ENCODE results near the gene RGS3.

Gene RGS3

GRCh38 chr9:113563826-113564497 lies 100.4 kb downstream of the RGS3 start:
- Histone ChIP-seq H3K4me3 (ENCODE audit: low read depth in 1 of 2, low read length in 2 of 2) (peak overlapping the region in 1 of 2 donors; percentile 78), H3K27ac (ENCODE audit: low read depth, low read length) (peak overlapping the region; percentile 83), H3K9me3 (ENCODE audit: low read length) (no peaks in the 10 kb centered on the region), H3K27me3 (ENCODE audit: control insufficient read depth in 1 of 2, insufficient read depth in 2 of 2, low read length in 2 of 2) (no peaks in the 10 kb centered on the region), H3K9ac (ENCODE audit: low read length) (peak overlapping the region; percentile 19), H3K4me1 (ENCODE audit: insufficient read depth, low read length) (peaks cover 58% of the 10 kb centered on the region), H3K36me3 (ENCODE audit: insufficient read depth, low read length) (no peaks in the 10 kb centered on the region)

GRCh38 chr9:113564498-113565237 lies 101.1 kb downstream of the RGS3 start:
- Histone ChIP-seq H3K27me3 (ENCODE audit: control insufficient read depth in 1 of 2, insufficient read depth in 2 of 2, low read length in 2 of 2) (no peaks in the 10 kb centered on the region), H3K36me3 (ENCODE audit: insufficient read depth, low read length) (no peaks in the 10 kb centered on the region), H3K4me1 (ENCODE audit: insufficient read depth, low read length) (peaks cover 55% of the 10 kb centered on the region), H3K27ac (ENCODE audit: low read depth, low read length) (peak overlapping the region; percentile 83), H3K9ac (ENCODE audit: low read length) (peak overlapping the region; percentile 31), H3K9me3 (ENCODE audit: low read length) (no peaks in the 10 kb centered on the region), H3K4me3 (ENCODE audit: low read depth in 1 of 2, low read length in 2 of 2) (peak overlapping the region; percentile 51 to 78)

- Histone ChIP-seq H3K27ac (ENCODE audit: low read depth, low read length) (peak overlapping the region; percentile 83), H3K4me1 (ENCODE audit: insufficient read depth, low read length) (peaks cover 53% of the 10 kb centered on the region), H3K9me3 (ENCODE audit: low read length) (no peaks in the 10 kb centered on the region), H3K27me3 (ENCODE audit: control insufficient read depth in 1 of 2, insufficient read depth in 2 of 2, low read length in 2 of 2) (no peaks in the 10 kb centered on the region), H3K4me3 (ENCODE audit: low read depth in 1 of 2, low read length in 2 of 2) (peak overlapping the region; percentile 51 to 78), H3K9ac (ENCODE audit: low read length) (peak overlapping the region; percentile 31), H3K36me3 (ENCODE audit: insufficient read depth, low read length) (no peaks in the 10 kb centered on the region)
Observed at GRCh38 chr9:113566016-113566711, 102.6 kb downstream of the RGS3 start.

- Histone ChIP-seq H3K27me3 (ENCODE audit: control insufficient read depth in 1 of 2, insufficient read depth in 2 of 2, low read length in 2 of 2) (no peaks in the 10 kb centered on the region), H3K4me3 (ENCODE audit: low read depth in 1 of 2, low read length in 2 of 2) (peak overlapping the region in 1 of 2 donors; percentile 78), H3K27ac (ENCODE audit: low read depth, low read length) (peak overlapping the region; percentile 62), H3K4me1 (ENCODE audit: insufficient read depth, low read length) (peaks cover 53% of the 10 kb centered on the region), H3K9ac (ENCODE audit: low read length) (no peak overlapping the region), H3K36me3 (ENCODE audit: insufficient read depth, low read length) (no peaks in the 10 kb centered on the region), H3K9me3 (ENCODE audit: low read length) (no peaks in the 10 kb centered on the region)
Observed at GRCh38 chr9:113566712-113567071, 103.2 kb downstream of the RGS3 start.

- H3K27ac ChIP-seq (ENCODE audit: low read depth, low read length), result no peak overlapping the region
Observed at GRCh38 chr9:113567361-113568080, 104.0 kb downstream of the RGS3 start.

GRCh38 chr9:113568081-113568435 lies 104.5 kb downstream of the RGS3 start:
- peaks cover 53% of the 10 kb centered on the region for H3K4me1 ChIP-seq (ENCODE audit: insufficient read depth, low read length)
- H3K9me3 ChIP-seq (ENCODE audit: low read length), result no peaks in the 10 kb centered on the region
- no peak overlapping the region for H3K4me3 ChIP-seq (ENCODE audit: low read depth in 1 of 2, low read length in 2 of 2)
- no peak overlapping the region for H3K9ac ChIP-seq (ENCODE audit: low read length)
- no peaks in the 10 kb centered on the region for H3K27me3 ChIP-seq (ENCODE audit: control insufficient read depth in 1 of 2, insufficient read depth in 2 of 2, low read length in 2 of 2)
- no peak overlapping the region for H3K27ac ChIP-seq (ENCODE audit: low read depth, low read length)
- no peaks in the 10 kb centered on the region for H3K36me3 ChIP-seq (ENCODE audit: insufficient read depth, low read length)

More at GRCh38 chr9:113567361-113568080, 104.0 kb downstream of the RGS3 start:
- Histone ChIP-seq H3K9ac (ENCODE audit: low read length) (no peak overlapping the region), H3K4me3 (ENCODE audit: low read depth in 1 of 2, low read length in 2 of 2) (no peak overlapping the region), H3K27me3 (ENCODE audit: control insufficient read depth in 1 of 2, insufficient read depth in 2 of 2, low read length in 2 of 2) (no peaks in the 10 kb centered on the region), H3K36me3 (ENCODE audit: insufficient read depth, low read length) (no peaks in the 10 kb centered on the region), H3K9me3 (ENCODE audit: low read length) (no peaks in the 10 kb centered on the region), H3K4me1 (ENCODE audit: insufficient read depth, low read length) (peaks cover 53% of the 10 kb centered on the region)

GRCh38 chr9:113568571-113569321 lies 105.2 kb downstream of the RGS3 start:
- Histone ChIP-seq H3K27ac (ENCODE audit: low read depth, low read length) (peak overlapping the region; percentile 8), H3K4me3 (ENCODE audit: low read depth in 1 of 2, low read length in 2 of 2) (no peak overlapping the region), H3K36me3 (ENCODE audit: insufficient read depth, low read length) (no peaks in the 10 kb centered on the region), H3K9ac (ENCODE audit: low read length) (no peak overlapping the region), H3K27me3 (ENCODE audit: control insufficient read depth in 1 of 2, insufficient read depth in 2 of 2, low read length in 2 of 2) (no peaks in the 10 kb centered on the region), H3K9me3 (ENCODE audit: low read length) (no peaks in the 10 kb centered on the region), H3K4me1 (ENCODE audit: insufficient read depth, low read length) (peaks cover 50% of the 10 kb centered on the region)

GRCh38 chr9:113569472-113570060 lies 106.0 kb downstream of the RGS3 start:
- Histone ChIP-seq H3K4me3 (ENCODE audit: low read depth in 1 of 2, low read length in 2 of 2) (no peak overlapping the region), H3K27ac (ENCODE audit: low read depth, low read length) (no peak overlapping the region), H3K36me3 (ENCODE audit: insufficient read depth, low read length) (no peaks in the 10 kb centered on the region), H3K4me1 (ENCODE audit: insufficient read depth, low read length) (peaks cover 49% of the 10 kb centered on the region), H3K27me3 (ENCODE audit: control insufficient read depth in 1 of 2, insufficient read depth in 2 of 2, low read length in 2 of 2) (no peaks in the 10 kb centered on the region), H3K9ac (ENCODE audit: low read length) (no peak overlapping the region), H3K9me3 (ENCODE audit: low read length) (no peaks in the 10 kb centered on the region)

GRCh38 chr9:113570106-113570505 lies 106.6 kb downstream of the RGS3 start:
- Histone ChIP-seq H3K9me3 (ENCODE audit: low read length) (no peaks in the 10 kb centered on the region), H3K9ac (ENCODE audit: low read length) (no peak overlapping the region), H3K4me1 (ENCODE audit: insufficient read depth, low read length) (peaks cover 45% of the 10 kb centered on the region), H3K27me3 (ENCODE audit: control insufficient read depth in 1 of 2, insufficient read depth in 2 of 2, low read length in 2 of 2) (no peaks in the 10 kb centered on the region), H3K27ac (ENCODE audit: low read depth, low read length) (no peak overlapping the region), H3K4me3 (ENCODE audit: low read depth in 1 of 2, low read length in 2 of 2) (no peak overlapping the region), H3K36me3 (ENCODE audit: insufficient read depth, low read length) (no peaks in the 10 kb centered on the region)

- Histone ChIP-seq H3K27me3 (ENCODE audit: control insufficient read depth in 1 of 2, insufficient read depth in 2 of 2, low read length in 2 of 2) (no peaks in the 10 kb centered on the region), H3K4me1 (ENCODE audit: insufficient read depth, low read length) (peaks cover 36% of the 10 kb centered on the region), H3K4me3 (ENCODE audit: low read depth in 1 of 2, low read length in 2 of 2) (no peak overlapping the region), H3K36me3 (ENCODE audit: insufficient read depth, low read length) (no peaks in the 10 kb centered on the region), H3K27ac (ENCODE audit: low read depth, low read length) (no peak overlapping the region), H3K9me3 (ENCODE audit: low read length) (no peaks in the 10 kb centered on the region), H3K9ac (ENCODE audit: low read length) (no peak overlapping the region)
Observed at GRCh38 chr9:113570749-113571711, 107.5 kb downstream of the RGS3 start.
